Stimulated activated CD4-positive, alpha-beta T cell treated with anti-CD3 and anti-CD28 coated beads, TNF-alpha, amount 100 ng/mL, for 24 hours (primary cell): ENCODE data around the gene PCDHGA6.
"Not testable (repeated sequence)": the region's sequence is repeated elsewhere in the genome, so short reads cannot be mapped to it uniquely, and the experiment has no call there.

ENCODE experiments used
- DNase-seq, 3 experiments: peaks; one replicate each; pipeline ENCODE4 v3.0.0-alpha.2; 2020; ENCODE audit warnings: low read depth in 3 of 3

Gene PCDHGA6

GRCh38 chr5:141373673-141374317, at the start of gene PCDHGA6:
Gene PCDHGA6 (plus strand): TSS chr5:141373891. CDS start chr5:141374084, 193 bp downstream.
- no peak for DNase-seq

GRCh38 chr5:141326088-141326854, 47.4 kb upstream of the PCDHGA6 start:
- DNase-seq: peak; percentile 28 to 63 (median 43)

- no peak for DNase-seq
Observed at GRCh38 chr5:141328231-141328630, 45.5 kb upstream of the PCDHGA6 start.

- no peak for DNase-seq
Observed at GRCh38 chr5:141330299-141331080, 43.2 kb upstream of the PCDHGA6 start, which contains the start of gene PCDHGA1. Gene PCDHGA1 (plus strand): TSS chr5:141330514.

GRCh38 chr5:141332571-141332970, 41.1 kb upstream of the PCDHGA6 start:
- not testable (repeated sequence) for DNase-seq

- DNase-seq: no peak
Observed at GRCh38 chr5:141338538-141339306, 35.0 kb upstream of the PCDHGA6 start, which contains the start of gene PCDHGA2. Gene PCDHGA2 (plus strand): TSS chr5:141338760.

GRCh38 chr5:141340781-141341354, 32.8 kb upstream of the PCDHGA6 start:
- DNase-seq: not testable (repeated sequence)

GRCh38 chr5:141342773-141343172, 30.9 kb upstream of the PCDHGA6 start:
- DNase-seq: no peak

GRCh38 chr5:141343242-141343952, 30.3 kb upstream of the PCDHGA6 start, which contains the start of gene PCDHGA3:
Gene PCDHGA3 (plus strand): TSS chr5:141343829. CDS start chr5:141344034, 205 bp downstream.
- no peak for DNase-seq

GRCh38 chr5:141343953-141344463, 29.7 kb upstream of the PCDHGA6 start:
- DNase-seq: no peak

- DNase-seq: no peak
Observed at GRCh38 chr5:141345327-141345726, 28.4 kb upstream of the PCDHGA6 start.

- not testable (repeated sequence) for DNase-seq
Observed at GRCh38 chr5:141346017-141346416, 27.7 kb upstream of the PCDHGA6 start.

GRCh38 chr5:141349917-141350619, 23.6 kb upstream of the PCDHGA6 start, which contains the start of gene PCDHGB1:
Gene PCDHGB1 (plus strand): TSS chr5:141350099. CDS start chr5:141350261, 162 bp downstream.
- peak in 1 of 3 experiments; percentile 27 for DNase-seq

GRCh38 chr5:141351591-141351990, 22.1 kb upstream of the PCDHGA6 start:
- no peak for DNase-seq

- DNase-seq: no peak
Observed at GRCh38 chr5:141354900-141355469, 18.7 kb upstream of the PCDHGA6 start, which contains the start of gene PCDHGA4. Gene PCDHGA4 (plus strand): TSS chr5:141355021. CDS start chr5:141355108, 87 bp downstream.

GRCh38 chr5:141355641-141356040, 18.1 kb upstream of the PCDHGA6 start:
- no peak for DNase-seq

- no peak for DNase-seq
Observed at GRCh38 chr5:141356133-141356532, 17.6 kb upstream of the PCDHGA6 start.

GRCh38 chr5:141356950-141357349, 16.7 kb upstream of the PCDHGA6 start:
- no peak for DNase-seq
